SK-N-SH (cell line): ENCODE data around the gene OSBPL8.

ENCODE experiments used
- CTCF ChIP-seq: fragments of 200-600 bp; sonication (generic); IDR thresholded peaks from 2 replicates; pipeline ENCODE4 v1.6.1; 2017; ENCODE audit warnings: antibody characterized with exemption, mild to moderate bottlenecking, moderate library complexity
- POLR2AphosphoS5 ChIP-seq: IDR thresholded peaks from 2 replicates; pipeline ENCODE4 v1.6.1; 2012; ENCODE audit warnings: low read depth, low read length
- TAF1 ChIP-seq: IDR thresholded peaks from 2 replicates; pipeline ENCODE4 v1.6.1; 2012; ENCODE audit warnings: low read depth, mild to moderate bottlenecking, low read length, moderate library complexity, borderline replicate concordance

- TF ChIP-seq CTCF (no peak), POLR2AphosphoS5 (no peak), TAF1 (no peak)
These were observed 29.1 kb downstream of the OSBPL8 start for GRCh38 chr12:76530516-76530915.
